Stimulated activated CD8-positive, alpha-beta memory T cell treated with anti-CD3 and anti-CD28 coated beads, Interleukin-7, amount 100 ng/mL, for 48 hours (primary cell): ENCODE measurements around the gene TAF11L8.
"Not testable (repeated sequence)": the region's sequence is repeated elsewhere in the genome, so short reads cannot be mapped to it uniquely, and the experiment has no call there.

ENCODE experiments used
- DNase-seq, 2 donors: peaks; one replicate each; pipeline ENCODE4 v3.0.0-alpha.2; 2020; ENCODE audit warnings: low read depth in 1 of 2; ENCODE audit errors: extremely low read depth in 1 of 2

Gene TAF11L8

GRCh38 chr5:17590860-17591259, at the start of gene TAF11L8:
TSS of gene TAF11L8 (minus strand) at chr5:17590960.
- not testable (repeated sequence) for DNase-seq

DNA sequence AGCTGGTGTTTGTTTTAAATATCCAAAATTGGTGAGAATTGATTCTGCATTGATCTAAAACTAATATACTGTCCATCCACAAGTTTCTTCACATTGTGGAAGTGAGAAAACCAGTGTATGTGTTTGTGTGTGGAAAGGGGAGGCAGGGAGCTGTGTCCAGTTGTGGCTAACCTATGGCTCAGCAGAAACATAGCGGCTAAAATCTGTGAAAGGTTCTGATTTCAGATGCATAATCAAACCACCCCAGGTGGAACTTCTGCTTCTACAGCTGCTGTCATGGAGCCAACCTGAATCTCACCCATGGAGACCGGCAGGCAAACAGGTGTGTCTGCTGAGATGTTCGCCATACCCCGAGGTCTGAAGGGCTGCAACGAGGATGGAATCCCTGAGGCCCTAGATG, 43.4 kb upstream of the TAF11L8 start, which contains the start of gene TAF11L14:
Gene TAF11L14, plus strand, starts transcription at position 301 of the 400 bp plus-strand sequence.
- DNase-seq, result no peak

DNA sequence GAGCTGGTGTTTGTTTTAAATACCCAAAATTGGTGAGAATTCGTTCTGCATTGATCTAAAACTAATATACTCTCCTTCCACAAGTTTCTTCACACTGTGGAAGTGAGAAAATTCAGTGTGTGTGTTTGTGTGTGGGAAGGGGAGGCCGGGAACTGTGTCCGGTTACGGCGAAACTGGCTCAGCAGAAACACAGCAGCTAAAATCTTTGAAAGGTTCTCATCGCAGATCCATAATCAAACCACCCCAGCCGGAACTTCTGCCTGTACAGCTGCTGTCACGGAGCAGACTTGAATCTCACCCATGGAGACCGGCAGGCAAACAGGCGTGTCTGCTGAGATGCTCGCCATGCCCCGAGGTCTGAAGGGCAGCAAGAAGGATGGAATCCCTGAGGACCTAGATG, 41.0 kb upstream of the TAF11L8 start, which contains the start of gene TAF11L13:
Gene TAF11L13, plus strand, starts transcription at position 301 of the 400 bp plus-strand sequence.
- not testable (repeated sequence) for DNase-seq

DNA sequence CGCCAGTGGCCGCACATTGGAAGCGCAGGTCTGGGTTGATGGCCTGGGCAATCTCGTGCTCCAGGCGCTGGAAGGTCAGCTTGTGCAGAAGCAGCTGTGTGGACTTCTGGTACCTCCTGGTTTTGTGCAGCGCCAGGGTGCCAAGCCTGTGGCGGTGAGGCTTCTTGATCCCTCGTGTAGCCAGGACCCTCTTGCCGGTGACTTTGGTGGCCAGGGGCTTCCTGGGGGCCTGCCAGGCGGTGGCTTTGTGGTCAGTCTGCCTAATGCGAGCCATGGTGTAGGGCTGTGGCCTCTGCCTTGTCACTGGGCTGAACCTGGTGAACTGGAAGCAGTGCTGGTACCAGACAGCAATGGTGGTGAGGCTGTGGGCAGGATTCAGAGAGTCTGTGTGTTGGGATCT, 34.9 kb upstream of the TAF11L8 start:
- no peak for DNase-seq

- no peak for DNase-seq
Measured at GRCh38 chr5:17620627-17621026, 29.9 kb upstream of the TAF11L8 start.

GRCh38 chr5:17619354-17619753, 28.6 kb upstream of the TAF11L8 start:
- no peak for DNase-seq

DNA sequence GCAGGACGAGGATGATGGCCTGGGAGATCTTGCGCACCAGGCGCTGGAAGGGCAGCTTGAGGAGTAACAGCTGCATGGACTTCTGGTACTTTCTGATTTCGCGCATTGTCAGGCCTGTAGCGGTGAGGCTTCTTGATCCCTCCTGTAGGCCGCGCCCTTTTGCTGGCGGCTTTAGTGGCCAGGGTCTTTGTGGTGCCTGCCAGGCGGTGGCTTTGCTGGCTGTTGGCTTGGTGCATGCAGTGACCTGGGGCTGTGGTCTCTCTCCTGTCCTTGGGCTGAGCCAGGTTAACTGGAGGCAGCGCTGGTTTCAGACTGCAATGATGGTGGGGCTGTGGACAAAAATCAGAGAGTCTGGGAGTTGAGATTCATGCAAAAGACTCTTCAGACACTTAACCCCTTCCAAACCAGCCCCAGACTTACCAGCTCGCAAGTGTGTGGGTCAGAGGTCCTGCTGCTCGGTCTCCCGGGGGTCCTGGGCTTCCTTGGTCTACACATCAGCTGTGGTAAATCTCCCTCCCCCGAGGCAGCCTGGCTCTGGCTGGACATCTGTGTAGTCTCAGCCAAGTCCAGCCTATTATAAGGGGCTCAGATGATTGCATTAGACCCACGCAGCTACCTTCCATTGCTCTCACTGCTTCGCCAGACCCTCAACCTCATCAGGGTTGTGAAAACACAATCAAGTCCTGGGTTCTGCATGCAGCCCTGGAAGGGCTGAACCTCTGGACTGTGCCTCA, 24.3 kb upstream of the TAF11L8 start:
- DNase-seq, result no peak

GRCh38 chr5:17610092-17610491, 19.3 kb upstream of the TAF11L8 start, which contains the start of gene TAF11L12:
TSS of gene TAF11L12 (plus strand) at chr5:17610392.
- not testable (repeated sequence) for DNase-seq

DNA sequence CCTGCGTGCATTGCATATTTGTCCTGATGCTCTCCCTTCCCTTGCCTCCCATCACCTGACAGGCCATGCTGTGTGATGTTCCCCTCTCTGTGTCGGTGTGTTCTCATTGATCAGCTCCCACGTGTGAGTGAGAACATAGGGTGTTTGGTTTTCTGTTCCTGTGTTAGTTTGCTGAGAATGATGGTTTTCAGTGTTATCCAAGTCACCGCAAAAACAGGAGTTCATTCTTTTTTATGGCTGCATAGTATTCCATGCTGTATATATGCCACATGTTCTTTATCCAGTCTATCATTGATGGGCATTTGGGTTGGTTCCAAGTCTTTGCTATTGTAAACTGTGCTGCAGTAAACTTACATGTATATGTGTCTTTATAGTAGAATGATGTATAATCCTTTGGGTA, 16.7 kb upstream of the TAF11L8 start:
- DNase-seq, result not testable (repeated sequence)

DNA sequence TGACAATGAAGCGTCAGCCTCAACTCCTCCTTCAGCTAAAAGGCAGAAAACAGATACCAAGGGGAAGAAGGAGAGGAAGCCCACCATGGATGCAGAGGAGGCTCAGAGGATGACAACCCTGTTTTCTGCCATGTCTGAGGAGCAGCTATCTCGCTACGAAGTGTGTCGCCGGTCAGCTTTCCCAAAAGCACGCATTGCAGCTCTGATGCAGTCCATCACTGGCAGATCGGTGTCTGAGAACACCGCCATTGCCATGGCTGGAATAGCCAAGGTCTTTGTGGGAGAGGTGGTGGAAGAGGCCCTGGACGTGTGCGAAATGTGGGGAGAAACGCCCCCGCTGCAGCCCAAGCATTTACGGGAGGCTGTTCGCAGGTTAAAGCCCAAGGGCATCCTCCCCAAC, 14.2 kb upstream of the TAF11L8 start:
- DNase-seq, result no peak

DNA sequence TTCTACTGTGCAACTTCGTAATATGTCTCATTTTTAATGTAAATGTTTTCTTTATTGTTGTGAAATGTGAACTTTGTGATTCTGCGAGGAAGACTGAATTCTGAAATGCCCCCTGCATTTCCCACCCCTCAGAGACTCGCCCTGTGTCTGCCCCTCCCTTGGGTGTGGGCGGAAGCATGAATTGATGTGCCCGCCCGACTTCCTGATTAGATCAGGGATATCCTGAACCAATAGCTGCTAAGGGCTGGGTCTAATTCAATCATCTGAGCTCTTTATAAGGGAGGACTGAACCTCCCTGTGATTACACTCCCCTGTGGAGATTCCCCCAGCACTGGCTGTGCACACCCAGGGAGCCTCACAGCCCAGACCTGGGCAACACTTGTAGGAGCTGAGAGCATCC, 13.1 kb upstream of the TAF11L8 start, which contains the start of gene TAF11L11:
Gene TAF11L11, plus strand, starts transcription at position 304 of the 400 bp plus-strand sequence.
- not testable (repeated sequence) for DNase-seq

GRCh38 chr5:17597728-17598127, 7.0 kb upstream of the TAF11L8 start, which contains the start of gene TAF11L10:
TSS of gene TAF11L10 (minus strand) at chr5:17597828.
- DNase-seq, result not testable (repeated sequence)

DNA sequence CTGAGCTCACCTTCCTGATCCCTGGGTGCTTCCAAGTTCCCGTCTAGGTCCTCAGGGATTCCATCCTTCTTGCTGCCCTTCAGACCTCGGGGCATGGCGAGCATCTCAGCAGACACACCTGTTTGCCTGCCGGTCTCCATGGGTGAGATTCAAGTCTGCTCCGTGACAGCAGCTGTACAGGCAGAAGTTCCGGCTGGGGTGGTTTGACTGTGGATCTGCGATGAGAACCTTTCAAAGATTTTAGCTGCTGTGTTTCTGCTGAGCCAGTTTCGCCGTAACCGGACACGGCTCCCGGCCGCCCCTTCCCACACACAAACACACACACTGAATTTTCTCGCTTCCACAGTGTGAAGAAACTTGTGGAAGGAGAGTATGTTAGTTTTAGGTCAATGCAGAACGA, 3.5 kb upstream of the TAF11L8 start, which contains the start of gene TAF11L9:
Gene TAF11L9, minus strand, starts transcription at position 140 of the 400 bp plus-strand sequence.
- not testable (repeated sequence) for DNase-seq

DNA sequence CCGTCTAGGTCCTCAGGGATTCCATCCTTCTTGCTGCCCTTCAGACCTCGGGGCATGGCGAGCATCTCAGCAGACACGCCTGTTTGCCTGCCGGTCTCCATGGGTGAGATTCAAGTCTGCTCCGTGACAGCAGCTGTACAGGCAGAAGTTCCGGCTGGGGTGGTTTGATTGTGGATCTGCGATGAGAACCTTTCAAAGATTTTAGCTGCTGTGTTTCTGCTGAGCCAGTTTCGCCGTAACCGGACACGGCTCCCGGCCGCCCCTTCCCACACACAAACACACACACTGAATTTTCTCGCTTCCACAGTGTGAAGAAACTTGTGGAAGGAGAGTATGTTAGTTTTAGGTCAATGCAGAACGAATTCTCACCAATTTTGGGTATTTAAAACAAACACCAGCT, 5.1 kb downstream of the TAF11L8 start, which contains the start of gene TAF11L7:
Gene TAF11L7, minus strand, starts transcription at position 101 of the 400 bp plus-strand sequence.
- not testable (repeated sequence) for DNase-seq
